ENCODE results near the gene PRDM16.

The PRDM16 gene

DNA sequence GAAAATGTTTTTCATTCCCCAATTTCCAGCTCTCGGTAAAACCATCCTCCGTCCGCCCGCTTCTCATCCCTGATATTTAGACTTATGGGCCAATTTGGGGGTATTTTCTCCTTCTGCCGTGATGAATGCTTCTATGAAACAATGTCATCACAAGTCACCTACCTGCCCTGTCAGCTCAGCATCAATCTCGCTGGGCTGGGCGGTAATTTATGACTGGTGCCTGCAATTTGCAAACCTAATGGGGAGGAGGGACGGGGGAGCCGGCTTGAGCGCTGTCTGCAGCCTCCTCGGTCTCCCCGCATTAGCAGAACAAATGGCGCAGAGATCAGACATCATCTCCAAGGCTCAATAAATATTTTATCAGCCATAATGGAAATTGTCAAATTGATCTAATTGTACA, 72.1 kb downstream of the PRDM16 start:
- DNase-seq (ENCODE audit: low spot score), result no peak

DNA sequence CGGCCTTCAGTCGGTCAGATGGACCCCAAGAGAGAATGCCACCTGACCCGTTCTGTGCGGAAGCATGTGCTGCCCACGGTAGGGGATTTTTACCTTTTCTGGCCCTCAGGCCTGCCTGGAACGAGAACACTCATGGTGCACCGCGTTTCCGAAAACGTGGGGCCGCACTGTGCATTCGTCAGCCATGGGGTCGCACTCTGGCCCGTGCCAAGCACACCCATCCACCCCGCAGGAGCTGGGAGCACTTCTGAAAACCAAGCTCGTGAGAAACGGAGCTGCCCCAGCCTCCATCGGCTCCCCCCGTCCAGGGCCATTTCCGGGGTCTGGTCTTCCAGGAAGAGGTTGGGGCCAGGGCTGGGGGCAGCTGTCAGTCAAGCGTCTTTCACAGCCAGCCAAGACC, 72.8 kb downstream of the PRDM16 start:
- DNase-seq (ENCODE audit: low spot score), result no peak

DNA sequence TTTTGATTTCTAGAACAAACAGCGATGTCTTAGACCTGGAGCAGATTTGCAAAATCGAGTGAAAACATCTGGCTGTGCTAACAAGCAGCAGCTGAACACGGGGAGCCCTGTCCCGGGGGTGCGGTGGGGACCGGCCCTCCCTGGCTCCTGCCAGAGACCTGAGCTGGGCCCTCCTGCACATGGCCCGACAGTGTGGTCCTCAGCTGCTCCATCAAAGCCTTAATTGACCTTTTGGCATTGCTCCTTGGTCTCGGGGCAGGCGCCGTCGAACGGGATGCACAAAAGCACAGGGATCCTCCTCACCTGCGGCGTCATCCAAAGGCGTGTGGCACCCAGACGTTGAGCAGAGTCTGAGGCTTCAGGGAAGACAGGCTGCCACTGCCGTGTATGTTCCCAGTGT, 73.2 kb downstream of the PRDM16 start:
- DNase-seq (ENCODE audit: low spot score), result no peak

DNA sequence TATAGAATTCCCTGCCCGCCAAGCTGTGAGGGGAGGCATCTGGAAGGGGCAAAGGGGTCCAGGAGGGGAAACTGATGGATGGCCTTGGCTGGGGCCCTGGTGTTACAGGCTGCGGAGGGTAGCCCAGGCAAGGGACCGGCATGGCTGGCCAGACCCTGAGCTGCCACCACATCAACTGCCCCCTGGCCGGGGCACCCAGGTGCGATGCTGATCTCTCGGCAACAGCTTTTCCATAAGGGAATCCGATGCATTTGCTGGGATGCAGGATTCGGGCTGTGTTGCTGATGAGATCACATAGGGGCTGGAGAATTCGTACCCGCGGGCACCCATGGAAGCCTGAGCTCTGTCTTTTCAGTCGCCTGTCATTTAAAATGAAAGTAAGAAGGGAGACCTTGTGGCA, 73.7 kb downstream of the PRDM16 start:
- no peak for DNase-seq (ENCODE audit: low spot score)

DNA sequence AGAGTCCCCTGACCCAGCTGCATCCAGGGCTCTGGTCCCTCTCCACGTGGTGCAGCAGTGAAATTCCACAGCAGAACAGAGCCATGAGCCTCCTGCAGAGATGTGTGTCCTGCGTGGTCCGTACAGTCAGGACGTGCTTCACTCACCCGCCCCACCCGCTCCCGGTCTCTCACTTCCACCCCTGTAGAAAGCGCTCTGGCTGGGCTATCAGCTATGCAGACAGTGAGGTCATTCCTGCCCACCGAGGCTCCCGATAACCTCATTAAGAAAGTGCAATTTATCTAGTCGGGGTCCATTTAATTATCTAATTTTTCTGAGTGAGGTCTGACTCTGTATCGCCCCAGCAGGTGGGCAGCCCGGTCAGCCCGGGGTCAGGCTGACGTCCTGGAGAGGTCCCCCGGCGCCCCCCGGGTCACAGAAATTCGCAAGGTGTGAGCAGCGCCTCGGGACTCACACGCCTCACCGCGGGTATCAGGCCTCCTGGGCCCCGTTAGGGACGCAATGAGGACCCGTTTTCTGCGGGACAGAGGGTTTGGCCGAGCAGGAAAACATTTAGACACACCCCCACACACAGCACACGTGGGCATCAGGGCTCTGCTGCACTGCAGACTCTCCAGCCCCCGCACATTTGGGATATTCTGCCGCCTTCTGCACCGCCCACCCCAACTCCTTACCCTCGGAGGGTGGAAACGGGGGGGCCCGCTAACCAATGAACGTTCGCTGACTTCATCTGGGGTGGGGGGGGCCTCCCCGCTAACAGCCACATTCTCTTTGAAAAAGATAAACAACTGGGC, 76.7 kb downstream of the PRDM16 start:
- no peak for DNase-seq (ENCODE audit: low spot score)

DNA sequence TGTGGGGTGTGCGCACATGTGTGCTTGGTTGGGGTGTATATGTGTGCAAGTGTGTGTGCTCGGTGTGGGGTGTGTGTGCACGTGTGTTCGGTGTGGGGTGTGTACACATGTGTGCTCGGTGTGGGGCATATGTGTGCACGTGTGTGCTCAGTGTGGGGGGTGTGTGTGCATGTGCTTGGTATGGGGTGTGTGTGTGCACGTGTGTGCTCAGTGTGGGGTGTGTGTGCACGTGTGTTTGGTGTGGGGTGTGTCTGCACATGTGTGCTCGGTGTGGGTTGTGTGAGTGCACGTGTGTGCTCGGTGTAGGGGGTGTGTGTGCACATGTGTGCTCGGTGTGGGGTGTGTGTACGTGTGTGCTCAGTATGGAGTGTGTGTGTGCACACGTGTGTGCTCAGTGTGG, 77.5 kb downstream of the PRDM16 start:
- DNase-seq (ENCODE audit: low spot score), result no peak

DNA sequence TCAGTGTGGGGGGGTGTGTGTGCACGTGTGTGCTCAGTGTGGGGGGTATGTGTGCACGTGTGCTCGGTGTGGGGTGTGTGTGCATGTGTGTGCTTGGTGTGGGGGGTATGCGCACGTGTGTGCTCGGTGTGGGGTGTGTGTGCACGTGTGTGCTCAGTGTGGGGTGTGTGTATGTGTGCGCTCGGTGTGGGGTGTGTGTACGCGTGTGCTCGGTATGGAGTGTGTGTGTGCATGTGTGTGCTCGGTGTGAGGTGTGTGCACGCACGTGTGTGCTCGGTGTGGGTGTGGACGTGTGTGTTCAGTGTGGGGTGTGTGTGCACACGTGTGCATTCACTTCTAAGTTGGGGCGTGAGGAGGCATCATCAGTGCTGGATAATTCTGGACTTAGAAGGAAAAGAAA, 77.9 kb downstream of the PRDM16 start:
- no peak for DNase-seq (ENCODE audit: low spot score)

DNA sequence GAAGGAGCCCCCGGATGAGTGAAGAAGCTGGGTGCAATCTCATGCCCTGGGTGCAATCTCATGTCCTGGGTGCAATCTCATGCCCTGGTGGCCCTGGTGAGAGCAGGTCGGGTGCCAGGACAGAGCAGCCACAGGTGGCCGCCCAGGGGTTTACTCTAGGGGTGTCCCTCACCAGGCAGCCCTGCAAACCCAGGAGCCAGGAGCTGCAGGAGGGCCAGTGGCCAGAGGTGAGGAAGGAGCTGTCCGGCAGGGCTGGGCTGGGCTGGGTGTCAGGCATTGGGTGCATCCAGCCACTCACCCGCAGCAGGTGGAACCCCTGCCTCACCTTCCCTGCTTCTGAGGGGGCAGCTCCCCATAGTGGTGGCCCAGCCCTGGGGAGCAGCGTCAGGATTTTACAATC, 79.2 kb downstream of the PRDM16 start:
- no peak for DNase-seq (ENCODE audit: low spot score)

DNA sequence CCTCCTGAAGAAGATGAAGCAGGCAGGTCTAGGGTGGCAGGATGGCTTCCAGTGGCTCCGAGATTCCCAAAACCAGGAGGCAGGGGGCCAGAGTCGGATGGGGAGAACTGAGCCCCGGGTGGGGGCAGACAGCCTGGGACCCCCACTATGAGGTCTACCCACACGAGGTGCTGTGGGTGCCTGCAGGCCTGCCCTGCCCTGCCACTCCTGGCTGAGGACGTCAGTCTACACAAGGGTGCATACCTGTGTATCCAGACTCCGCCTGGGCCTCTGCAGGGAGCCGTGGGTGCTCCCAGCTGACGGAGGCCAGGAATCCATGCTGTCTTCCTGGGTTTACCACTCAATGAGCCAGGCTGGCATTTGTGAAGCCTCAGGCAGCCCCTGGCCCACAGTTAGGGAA, 80.3 kb downstream of the PRDM16 start:
- DNase-seq (ENCODE audit: low spot score), result no peak

DNA sequence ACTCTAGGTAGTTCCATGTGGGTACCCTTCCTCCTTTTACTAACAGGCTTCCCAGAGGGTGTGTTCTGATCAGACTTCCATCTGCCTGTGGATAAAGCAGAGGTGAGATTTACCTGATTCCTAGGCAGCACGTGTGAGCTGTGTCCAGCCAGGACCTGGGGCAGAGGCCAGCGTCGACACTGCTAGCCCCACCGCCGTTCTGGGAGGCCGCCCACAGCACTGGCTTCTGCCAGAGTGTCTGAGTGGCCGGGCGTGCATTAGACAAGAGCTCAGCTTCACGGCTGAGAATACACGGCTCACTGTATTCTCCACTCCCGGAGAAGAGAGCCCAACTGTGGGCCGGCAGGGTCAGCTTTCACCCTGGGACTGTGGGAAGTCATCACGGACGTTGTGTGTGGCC, 82.5 kb downstream of the PRDM16 start:
- no peak for DNase-seq (ENCODE audit: low spot score)

DNA sequence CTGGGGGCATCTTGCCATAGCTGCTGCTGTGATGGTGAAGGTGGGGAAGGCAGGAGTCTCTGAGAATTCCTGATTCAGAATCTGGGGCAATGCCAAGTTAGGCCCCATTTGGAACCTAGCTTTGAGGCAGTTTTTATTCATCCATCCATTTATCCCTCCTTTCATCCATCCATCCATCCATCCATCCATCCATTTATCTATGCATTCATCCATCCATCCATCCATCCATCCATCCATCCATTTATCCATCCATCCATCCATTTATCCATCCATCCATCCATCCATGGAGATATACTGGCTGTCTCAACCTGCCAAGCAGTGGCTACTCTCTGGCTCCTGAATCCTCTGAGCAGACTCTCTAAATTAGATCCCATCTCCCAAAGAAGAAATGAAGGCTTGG, 83.1 kb downstream of the PRDM16 start:
- no peak for DNase-seq (ENCODE audit: low spot score)

DNA sequence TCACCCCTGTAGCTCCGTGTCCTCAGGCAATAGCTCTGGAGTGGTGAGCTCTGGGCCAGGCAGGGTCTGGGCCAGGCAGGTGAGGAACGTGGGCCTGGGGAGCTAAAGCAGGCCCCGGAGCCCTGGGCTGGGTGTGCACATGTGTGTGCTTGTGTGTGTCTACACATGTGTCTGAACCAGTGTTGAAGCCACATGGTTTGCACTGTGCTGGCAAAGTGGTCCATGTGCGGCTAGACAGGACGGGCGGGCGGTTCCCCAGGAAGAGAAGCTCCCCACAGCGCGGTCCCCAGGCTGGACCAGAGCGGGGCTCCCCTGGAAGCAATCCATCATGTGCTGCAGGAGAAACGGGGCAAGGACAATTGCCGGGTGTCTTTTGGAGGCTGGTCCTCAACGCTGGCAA, 84.2 kb downstream of the PRDM16 start:
- DNase-seq (ENCODE audit: low spot score), result no peak

DNA sequence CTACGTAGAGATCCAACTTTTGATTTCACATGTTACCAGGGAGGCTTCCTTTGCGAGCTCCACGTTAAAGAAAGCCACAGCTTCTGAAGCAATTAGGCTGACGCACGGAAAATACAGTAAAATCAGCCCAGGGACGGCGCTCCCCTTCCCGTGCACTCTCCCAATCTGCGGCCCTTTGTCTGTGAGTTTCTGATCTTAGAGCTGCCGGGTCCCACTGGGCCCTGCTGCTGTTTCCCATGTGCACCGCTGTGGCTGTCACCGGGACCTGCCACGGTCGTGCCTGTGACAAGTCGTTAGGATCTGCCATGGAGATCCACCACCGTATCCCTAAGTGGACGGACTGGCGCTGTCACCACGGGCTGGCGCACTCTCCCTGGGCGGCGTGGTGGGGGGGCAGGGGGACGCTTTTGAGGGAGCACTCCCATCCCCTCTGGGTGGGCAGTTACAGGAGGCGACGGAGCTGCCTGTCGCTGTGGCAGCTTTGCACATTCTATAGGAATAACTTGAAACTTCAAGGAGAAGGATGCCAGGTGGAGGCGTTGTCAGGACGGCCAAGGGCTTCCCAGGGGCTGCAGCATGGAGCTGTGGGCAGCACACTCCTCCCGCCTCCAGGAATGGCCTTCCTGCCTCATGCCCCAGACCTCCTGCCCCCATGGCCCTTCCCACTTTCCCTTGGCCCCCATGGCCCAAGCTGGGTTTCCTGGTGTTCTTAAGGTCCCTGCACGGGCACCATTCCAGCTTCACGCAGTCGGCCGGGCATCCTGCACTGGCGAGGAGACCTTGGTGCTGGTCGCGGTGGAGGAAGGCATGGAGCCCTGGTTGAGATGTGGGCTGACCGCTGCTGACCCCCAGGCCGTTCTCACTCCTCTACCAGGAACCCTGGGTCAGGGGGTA, 85.1 kb downstream of the PRDM16 start:
- no peak for DNase-seq (ENCODE audit: low spot score)

DNA sequence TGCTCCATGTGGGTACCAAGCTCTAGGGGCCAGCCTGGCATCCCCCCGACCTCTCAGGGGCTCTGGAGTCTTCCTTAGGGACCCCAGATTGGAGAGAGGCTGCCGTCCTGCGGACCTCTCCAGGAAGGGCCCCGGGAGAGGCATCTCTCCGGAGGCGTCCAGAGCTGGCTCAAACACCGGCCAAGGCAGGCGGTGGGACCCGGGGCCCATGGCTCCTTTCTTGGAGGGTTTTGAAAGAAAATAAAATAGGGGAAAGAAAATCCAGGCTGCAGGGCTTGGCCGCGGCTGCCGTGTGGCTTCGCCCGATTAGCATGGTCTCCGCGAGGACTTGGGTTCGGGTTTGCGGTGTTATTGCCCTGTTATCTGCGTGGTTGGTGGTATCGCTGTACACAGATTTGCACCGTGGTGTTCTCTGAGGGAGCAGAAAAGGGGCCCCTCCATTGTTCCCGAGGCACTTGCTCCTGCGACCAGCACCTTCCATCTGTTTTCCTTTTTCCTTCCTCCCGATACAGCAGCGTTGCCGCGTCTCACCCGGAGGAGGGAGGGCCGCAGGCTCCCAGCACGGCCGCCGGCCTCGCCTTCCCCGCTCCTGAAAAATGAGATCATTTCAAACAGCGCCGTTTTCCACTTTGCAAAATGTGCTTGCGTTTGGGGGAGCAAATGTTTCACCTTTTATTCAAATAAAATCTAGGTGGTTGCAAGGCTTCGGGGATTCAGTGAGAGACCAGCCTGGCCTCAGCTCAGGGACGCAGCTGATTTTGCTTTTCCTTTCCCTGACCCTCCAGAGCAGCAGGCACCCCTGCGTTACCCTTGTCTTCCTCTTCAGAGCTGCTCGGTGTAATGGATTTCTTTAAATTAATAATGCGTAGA, 86.3 kb downstream of the PRDM16 start:
- DNase-seq (ENCODE audit: low spot score), result no peak

DNA sequence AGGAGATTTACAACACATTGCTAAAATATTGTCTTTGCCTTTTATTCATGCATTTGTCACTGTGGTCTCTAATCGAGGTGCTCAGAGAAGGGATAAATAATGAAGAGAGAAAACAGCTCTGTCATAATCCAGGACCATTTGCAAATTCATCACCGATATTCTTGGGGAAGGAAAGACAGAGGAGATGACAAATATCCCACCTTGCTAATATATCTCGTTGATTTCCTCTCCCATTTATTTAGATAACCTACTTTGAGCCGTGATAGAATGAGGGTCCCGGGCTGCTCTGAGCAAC, 86.9 kb downstream of the PRDM16 start:
- DNase-seq (ENCODE audit: low spot score), result no peak

DNA sequence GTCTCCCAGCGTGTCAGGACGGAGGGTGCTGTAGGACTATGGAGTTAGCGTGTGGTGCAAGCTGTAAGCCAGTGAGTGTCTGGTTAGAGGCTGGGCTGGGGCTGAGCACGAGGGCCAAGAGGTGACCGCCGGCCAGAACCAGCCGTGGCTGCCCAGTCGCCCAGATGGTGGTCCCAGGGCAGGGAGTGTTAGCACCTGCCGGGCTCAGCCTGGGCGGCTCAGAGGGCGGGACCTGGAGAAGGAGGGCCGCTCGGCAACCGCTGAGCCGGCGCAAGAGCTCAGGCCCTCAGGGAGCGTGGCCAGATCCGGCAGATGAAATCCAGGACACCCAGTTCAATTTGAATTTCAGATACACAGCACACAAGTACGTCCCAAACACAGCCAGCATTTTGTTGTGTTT, 87.9 kb downstream of the PRDM16 start:
- DNase-seq (ENCODE audit: low spot score), result no peak

DNA sequence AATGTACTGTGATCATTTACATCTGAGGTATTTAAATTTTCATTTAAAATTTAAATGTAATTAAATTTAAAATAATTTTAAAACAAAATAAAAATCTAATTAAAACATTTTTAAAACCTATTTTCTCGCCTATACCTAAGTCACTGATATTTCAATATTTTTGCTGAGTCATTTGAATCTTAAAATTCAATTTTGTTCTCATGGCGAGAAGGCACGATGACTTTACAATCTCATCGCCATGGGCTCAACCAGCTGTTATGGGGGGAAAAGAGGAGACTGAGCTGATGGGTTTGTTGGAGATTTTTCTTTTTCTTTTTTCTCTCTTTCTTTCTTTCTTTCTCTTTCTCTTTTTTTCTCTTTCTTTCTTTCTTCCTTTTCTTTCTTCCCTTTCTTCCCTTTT, 89.3 kb downstream of the PRDM16 start:
- no peak for DNase-seq (ENCODE audit: low spot score)

DNA sequence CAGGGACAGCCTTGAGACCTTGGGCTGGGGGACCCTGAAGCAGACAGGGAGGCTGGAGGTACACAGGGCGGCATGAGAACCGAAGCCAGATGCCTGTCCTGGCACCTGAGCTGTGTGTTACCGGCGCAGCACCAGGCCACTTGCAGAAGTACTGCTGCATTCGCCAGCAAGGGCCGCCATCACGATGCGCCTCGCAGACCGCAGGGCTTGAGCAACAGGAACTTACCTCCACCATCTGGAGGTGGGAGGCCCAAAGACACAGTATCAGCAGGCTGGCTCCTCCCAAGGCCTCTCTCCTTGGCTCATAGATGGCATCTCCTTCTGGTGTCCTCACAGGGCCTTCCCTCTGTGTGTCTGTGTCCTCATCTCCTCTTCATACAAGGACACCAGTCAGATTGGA, 90.1 kb downstream of the PRDM16 start:
- DNase-seq (ENCODE audit: low spot score), result no peak

DNA sequence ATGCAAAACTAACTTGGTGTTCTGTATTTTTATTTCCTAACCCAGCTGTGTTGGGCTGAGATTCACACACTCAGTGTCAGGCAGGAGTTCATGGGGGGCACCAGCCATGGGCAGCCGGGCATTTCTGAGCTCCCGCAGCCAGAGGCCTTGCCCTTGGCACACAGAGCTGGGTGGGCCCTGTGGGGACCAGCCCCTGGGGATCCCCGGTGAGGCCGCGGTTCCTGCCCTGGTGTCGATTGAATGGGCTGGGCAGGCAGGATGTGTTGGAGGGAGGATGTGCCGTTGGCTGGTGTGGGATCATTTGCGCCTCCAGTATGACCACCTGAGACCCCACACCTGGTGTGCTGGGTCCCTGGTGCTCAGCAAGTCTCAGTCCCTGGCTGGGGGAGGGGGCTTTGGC, 91.0 kb downstream of the PRDM16 start:
- no peak for DNase-seq (ENCODE audit: low spot score)

DNA sequence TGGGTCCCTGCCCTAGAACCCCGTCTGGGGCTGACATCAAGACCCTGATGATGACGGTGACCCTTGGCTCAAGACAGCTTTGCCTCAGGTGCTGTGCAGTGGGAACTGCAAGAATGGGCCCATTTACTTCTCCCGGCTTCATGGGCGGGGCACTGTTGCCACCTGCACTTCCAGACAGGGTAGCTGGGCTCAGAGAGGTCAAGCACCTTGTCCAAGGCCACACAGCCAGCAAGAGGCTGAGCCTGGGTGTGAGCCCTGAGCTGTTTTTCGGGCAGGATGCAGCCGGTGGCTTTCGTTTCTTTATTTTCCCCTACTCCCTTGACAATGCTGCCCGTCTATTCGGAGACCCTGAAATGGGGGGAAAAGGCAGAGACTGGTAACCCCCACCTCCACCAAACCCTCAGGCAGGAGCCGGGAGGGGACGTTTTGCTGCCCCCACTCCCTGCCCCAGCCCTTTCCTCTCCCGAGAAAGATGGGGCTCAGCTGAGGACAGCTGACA, 91.7 kb downstream of the PRDM16 start:
- no peak for DNase-seq (ENCODE audit: low spot score)

DNA sequence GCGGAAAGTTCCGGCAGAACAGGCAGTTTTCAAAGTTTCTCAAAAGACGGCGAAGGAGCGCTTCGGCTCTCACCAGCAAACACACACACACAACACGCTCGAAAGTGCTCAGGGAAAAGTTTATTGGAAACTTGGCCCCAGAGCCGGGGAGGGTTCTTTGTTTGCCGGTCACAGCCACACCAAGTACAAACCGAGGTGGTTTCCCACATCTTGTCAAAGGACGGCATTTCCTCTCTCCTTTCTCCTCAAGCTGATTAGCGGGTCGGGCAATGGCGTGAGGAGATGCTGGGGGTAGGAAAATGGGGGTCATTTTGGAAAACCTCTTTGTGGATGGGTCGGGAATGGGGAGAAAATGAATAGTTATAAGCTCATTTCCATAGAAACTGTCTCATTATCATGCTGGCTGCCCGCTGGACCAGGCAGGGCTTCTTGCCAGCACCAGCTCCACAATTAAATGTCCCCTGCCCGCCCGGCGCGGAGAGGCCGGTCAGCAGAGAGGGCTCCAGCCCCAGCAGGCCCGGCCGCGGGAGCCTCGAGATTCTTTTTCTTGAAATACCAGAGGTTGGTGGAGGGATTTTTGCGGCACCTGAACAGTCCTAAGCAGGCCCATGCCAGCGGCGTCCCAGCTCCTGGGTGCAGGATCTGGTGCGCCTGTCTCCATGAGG, 92.3 kb downstream of the PRDM16 start:
- DNase-seq (ENCODE audit: low spot score), result no peak

DNA sequence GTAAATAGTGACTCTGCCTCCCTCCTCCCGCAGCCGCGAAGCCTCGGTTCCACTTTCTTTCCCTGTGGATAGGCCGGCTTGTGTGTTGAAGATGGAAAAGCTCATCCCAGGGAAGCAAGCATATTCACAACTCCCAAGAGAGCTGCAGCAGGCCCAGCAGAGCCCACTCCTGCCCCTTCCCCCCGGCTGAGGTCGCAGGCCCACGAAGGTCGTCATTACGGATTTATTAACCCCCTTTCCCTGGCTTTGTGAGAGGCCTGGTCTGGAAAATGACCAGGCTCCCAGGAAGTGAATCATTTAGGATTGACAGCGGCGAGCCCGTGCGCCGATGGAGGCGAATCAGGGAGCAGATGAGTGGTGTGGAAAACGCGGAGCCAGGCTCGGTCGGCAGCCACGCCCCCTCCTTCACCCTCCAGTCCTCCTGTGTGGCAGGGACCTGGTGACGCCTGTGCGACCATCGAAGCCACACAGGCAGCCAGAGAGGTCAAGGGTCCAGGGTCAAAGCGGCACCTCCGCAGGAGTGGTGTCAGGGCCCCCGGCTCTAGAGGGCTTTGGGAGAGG, 93.4 kb downstream of the PRDM16 start:
- DNase-seq (ENCODE audit: low spot score), result no peak

All from ecto neural progenitor cell (in vitro differentiated cells).